ENCODE measurements around the gene ZNF283. TPM values are rescaled to one million over a fixed set of nuclear protein-coding genes. Genes with fewer than 3 reads are reported as not detected.

ZNF283 gene
- total and polyA plus RNA-seq, 9 of the 15 experiments (the other 6 are each of a cell fraction or from before 2014, with no cell fraction given): 6.0 to 19.5 (median 9.8) TPM

GRCh38 chr19:43779820-43780219 lies 47.3 kb upstream of the ZNF283 start (continued):
- TF ChIP-seq AFF1 (IDR thresholded peaks at IDR 0.05; ENCODE audit: low read depth in 1 of 2, partially characterized antibody in 2 of 2) (no peak), ZNF239 (CRISPR knock-in tag; IDR thresholded peaks at IDR 0.05) (no peak), ZC3H4 (CRISPR knock-in tag; IDR thresholded peaks at IDR 0.05; ENCODE audit: borderline replicate concordance) (no peak), HLTF (IDR thresholded peaks at IDR 0.05) (no peak), ZNF224 (CRISPR knock-in tag; IDR thresholded peaks at IDR 0.05) (no peak), TAF1 (IDR thresholded peaks at IDR 0.05; ENCODE audit: control insufficient read depth, extremely low read depth, insufficient read depth, low read length, severe bottlenecking) (no peak), XRCC4 (IDR thresholded peaks at IDR 0.05; ENCODE audit: extremely low read depth, insufficient read depth, insufficient read length) (no peak), ARID1B (IDR thresholded peaks at IDR 0.05) (0 out of 2 replicates have a peak, but pooled peaks have one; percentile 13), CEBPB (tag; IDR thresholded peaks at IDR 0.05) (no peak), SNRNP70 (optimal IDR thresholded peaks at IDR 0.05; ENCODE audit: low read depth, low read length) (no peak), FUS (optimal IDR thresholded peaks at IDR 0.05; ENCODE audit: low read depth, low read length) (no peak), ZBTB9 (CRISPR knock-in tag; IDR thresholded peaks at IDR 0.05) (no peak), ZNF282 (CRISPR knock-in tag; IDR thresholded peaks at IDR 0.05) (no peak), MIER1 (IDR thresholded peaks at IDR 0.05; ENCODE audit: low read depth) (no peak), XRCC3 (IDR thresholded peaks at IDR 0.05) (no peak), JUND (IDR thresholded peaks at IDR 0.05; ENCODE audit: borderline replicate concordance, low read depth, low read length) (no peak; the same call in 1 of the 2 replicates), JUND (tag; IDR thresholded peaks at IDR 0.05; ENCODE audit: borderline replicate concordance, low read depth, low read length) (no peak; the same call in 2 of the 3 replicates), ELF4 (CRISPR knock-in tag; IDR thresholded peaks at IDR 0.05) (no peak), BRD9 (IDR thresholded peaks at IDR 0.05; ENCODE audit: low read depth, partially characterized antibody) (peak; percentile 74), NR2C1 (IDR thresholded peaks at IDR 0.05) (no peak), NR2C1 (tag; IDR thresholded peaks at IDR 0.05) (no peak), TRIM24 (IDR thresholded peaks at IDR 0.05) (no peak), MTA3 (IDR thresholded peaks at IDR 0.05; ENCODE audit: borderline replicate concordance) (0 out of 2 replicates have a peak, but pooled peaks have one; percentile 42), RBM15 (IDR thresholded peaks at IDR 0.05; ENCODE audit: insufficient read depth, low read length) (no peak), ZSCAN32 (CRISPR knock-in tag; IDR thresholded peaks at IDR 0.05) (no peak), ARID3A (IDR thresholded peaks at IDR 0.05; ENCODE audit: borderline replicate concordance, low read depth, low read length) (no peak)

Measured in K562 (cell line).